ENCODE measurements around the gene NQO2. TPM values are rescaled to one million over a fixed set of nuclear protein-coding genes. Genes with fewer than 3 reads are reported as not detected.

Gene NQO2
- total and polyA plus RNA-seq, 2 of the 13 experiments (the other 11 are each of a cell fraction or from before 2014, with no cell fraction given): 32.2 to 56.5 TPM

- 0 out of 2 replicates have a peak, but pooled peaks have one; percentile 28 for TF ChIP-seq ZNF33A (CRISPR knock-in tag; IDR thresholded peaks at IDR 0.05; ENCODE audit: borderline replicate concordance)
- no peak for TF ChIP-seq ZNF512 (CRISPR knock-in tag; IDR thresholded peaks at IDR 0.05)
- 0 out of 2 replicates have a peak, but pooled peaks have one; percentile 17 for TF ChIP-seq ADNP (CRISPR knock-in tag; IDR thresholded peaks at IDR 0.05)
- TF ChIP-seq ZNF737 (CRISPR knock-in tag; IDR thresholded peaks at IDR 0.05; ENCODE audit: borderline replicate concordance): no peak
- peak; percentile 92; the same call in 1 of the 2 replicates for TF ChIP-seq ZNF614 (CRISPR knock-in tag; IDR thresholded peaks at IDR 0.05; ENCODE audit: borderline replicate concordance)
- TF ChIP-seq, protein P1, sequence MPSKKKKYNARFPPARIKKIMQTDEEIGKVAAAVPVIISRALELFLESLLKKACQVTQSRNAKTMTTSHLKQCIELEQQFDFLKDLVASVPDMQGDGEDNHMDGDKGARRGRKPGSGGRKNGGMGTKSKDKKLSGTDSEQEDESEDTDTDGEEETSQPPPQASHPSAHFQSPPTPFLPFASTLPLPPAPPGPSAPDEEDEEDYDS (CRISPR knock-in tag; IDR thresholded peaks at IDR 0.05): peak; percentile 8; the same call in 1 of the 2 replicates
- TF ChIP-seq HNF4G (IDR thresholded peaks at IDR 0.05; ENCODE audit: borderline replicate concordance, low read depth, low read length): peak; percentile 99
- TF ChIP-seq HNF4G (CRISPR knock-in tag; IDR thresholded peaks at IDR 0.05; ENCODE audit: borderline replicate concordance, low read depth): peak; percentile 98
- TF ChIP-seq NR2C2 (CRISPR knock-in tag; IDR thresholded peaks at IDR 0.05; ENCODE audit: borderline replicate concordance): peak; percentile 95
- TF ChIP-seq JDP2 (CRISPR knock-in tag; IDR thresholded peaks at IDR 0.05; ENCODE audit: borderline replicate concordance): no peak
- TF ChIP-seq, protein P2, sequence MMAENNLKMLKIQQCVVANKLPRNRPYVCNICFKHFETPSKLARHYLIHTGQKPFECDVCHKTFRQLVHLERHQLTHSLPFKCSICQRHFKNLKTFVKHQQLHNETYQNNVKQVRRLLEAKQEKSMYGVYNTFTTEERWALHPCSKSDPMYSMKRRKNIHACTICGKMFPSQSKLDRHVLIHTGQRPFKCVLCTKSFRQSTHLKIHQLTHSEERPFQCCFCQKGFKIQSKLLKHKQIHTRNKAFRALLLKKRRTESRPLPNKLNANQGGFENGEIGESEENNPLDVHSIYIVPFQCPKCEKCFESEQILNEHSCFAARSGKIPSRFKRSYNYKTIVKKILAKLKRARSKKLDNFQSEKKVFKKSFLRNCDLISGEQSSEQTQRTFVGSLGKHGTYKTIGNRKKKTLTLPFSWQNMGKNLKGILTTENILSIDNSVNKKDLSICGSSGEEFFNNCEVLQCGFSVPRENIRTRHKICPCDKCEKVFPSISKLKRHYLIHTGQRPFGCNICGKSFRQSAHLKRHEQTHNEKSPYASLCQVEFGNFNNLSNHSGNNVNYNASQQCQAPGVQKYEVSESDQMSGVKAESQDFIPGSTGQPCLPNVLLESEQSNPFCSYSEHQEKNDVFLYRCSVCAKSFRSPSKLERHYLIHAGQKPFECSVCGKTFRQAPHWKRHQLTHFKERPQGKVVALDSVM (CRISPR knock-in tag; IDR thresholded peaks at IDR 0.05): no peak
- 0 out of 2 replicates have a peak, but pooled peaks have one; percentile 30 for TF ChIP-seq SNAPC4 (CRISPR knock-in tag; IDR thresholded peaks at IDR 0.05)
- TF ChIP-seq ZBTB33 (CRISPR knock-in tag; IDR thresholded peaks at IDR 0.05): no peak
- no peak for TF ChIP-seq HNRNPLL (IDR thresholded peaks at IDR 0.05; ENCODE audit: low read depth, low read length, poor library complexity, severe bottlenecking)
- TF ChIP-seq ZNF660 (CRISPR knock-in tag; IDR thresholded peaks at IDR 0.05; ENCODE audit: borderline replicate concordance, low read depth): no peak
These were observed 586 bp upstream of the NQO2 start (continued) for GRCh38 chr6:2998998-2999617.
